NAMALWA (cell line): Measurements from ENCODE around the gene RXYLT1.
"Not testable (repeated sequence)": the region's sequence is repeated elsewhere in the genome, so short reads cannot be mapped to it uniquely, and the experiment has no call there.

Source experiments
- DNase-seq: peaks from one replicate; pipeline ENCODE4 v3.0.0-alpha.2; 2015; ENCODE audit warnings: low spot score

RXYLT1 gene

DNA sequence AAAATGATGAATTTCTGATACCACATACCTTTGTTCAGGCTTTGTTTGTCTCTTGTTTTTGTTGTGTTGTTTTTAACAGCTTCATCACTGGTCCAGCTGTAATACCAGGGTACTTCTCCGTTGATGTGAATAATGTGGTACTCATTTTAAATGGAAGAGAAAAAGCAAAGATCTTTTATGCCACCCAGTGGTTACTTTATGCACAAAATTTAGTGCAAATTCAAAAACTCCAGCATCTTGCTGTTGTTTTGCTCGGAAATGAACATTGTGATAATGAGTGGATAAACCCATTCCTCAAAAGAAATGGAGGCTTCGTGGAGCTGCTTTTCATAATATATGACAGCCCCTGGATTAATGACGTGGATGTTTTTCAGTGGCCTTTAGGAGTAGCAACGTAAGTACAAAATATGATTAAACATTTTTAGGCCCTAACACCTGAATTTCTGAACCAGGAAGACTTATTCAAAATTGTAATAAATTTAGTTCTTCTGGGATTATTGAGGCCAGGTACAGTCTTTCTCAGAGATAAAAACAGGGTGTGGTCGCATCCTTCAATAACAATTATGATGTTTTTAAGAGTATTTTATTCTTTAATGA is 22.4 kb downstream of the RXYLT1 start:
- peak; percentile 67 for DNase-seq

DNA sequence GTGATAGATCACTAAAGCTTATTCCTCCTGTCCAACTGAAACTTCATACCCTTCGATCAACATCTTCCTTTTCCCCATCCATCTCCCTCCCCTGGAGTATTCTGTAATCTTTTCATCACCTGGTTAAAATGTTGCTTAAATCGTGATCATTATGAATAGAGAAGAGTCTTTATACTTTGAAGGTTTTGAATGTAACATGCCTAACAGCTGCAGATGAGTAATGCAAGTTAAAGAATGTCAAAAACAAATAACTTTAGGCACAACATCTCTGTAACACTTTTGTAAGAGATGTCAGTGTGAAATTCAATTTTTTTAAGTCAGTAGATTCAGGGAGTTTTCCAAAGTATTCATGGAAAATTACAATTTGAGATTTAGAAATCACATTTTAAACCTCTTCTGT is 25.0 kb downstream of the RXYLT1 start:
- no peak for DNase-seq

DNA sequence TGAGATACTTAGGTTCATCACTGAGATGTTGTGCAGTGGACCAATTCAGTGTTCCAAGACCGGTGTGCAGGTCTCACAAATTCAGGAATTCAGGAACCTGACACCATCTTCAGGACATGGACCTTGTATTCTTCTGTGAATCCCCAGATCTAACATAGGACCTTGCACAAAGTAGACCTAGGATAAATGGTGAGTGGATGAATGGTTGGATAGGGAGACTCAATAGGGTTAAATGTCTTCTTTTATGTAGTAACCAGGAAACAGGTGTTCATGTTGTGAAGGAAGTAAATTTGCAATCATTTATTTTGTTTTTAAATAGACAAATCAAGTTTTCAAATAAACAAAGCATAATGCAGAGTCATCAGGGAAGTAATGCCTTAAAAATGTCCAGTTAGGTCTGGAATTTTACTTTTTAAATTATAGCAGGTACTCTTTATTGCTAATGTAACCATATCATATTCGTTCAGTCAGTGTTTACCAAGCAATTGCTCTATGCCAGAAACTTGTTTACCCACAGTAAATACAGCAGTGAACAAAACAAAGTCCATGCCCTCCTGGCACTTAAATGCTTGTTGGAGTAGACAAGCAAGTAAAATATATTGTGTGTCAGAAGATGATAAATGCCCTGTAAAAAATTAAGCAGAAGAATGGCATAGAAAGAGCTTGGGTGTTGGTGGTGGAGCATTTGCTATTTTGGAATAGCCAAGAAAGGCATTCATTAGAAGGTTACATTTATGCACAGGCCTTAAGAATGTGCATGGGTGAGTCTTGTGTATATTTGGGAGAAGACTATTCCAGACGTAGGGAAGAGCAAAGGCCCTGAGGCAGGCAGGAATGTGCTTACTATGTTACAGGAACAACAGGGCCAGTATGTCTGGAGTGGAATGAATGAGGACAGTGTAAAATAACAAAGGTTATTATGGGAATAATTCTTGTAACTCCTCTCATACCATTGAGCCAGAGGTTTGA is 26.3 kb downstream of the RXYLT1 start:
- no peak for DNase-seq

DNA sequence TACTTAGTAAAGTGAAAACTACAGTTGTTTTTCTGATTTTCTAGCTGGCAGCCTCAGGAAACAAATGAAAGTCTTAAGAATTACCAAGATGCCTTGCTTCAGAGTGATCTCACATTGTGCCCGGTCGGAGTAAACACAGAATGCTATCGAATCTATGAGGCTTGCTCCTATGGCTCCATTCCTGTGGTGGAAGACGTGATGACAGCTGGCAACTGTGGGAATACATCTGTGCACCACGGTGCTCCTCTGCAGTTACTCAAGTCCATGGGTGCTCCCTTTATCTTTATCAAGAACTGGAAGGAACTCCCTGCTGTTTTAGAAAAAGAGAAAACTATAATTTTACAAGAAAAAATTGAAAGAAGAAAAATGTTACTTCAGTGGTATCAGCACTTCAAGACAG is 28.9 kb downstream of the RXYLT1 start:
- no peak for DNase-seq

DNA sequence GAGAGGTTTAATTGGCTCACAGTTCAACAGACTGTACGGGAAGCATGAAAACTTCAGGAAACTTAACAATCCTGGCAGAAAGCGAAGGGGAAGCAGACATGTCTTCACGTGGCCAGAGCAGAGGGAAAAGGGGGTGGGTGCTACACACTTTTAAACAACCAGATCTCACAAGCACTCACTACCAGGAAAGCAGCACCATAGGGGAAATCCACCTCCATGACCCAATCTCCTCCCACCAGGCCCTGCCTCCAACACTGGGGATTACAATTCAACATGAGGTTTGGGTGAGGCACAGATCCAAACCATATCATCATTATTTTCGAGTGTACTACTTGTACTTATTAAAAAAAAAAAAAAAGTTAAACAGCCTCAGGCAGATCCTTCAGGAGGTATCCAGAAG is 29.9 kb downstream of the RXYLT1 start:
- no peak for DNase-seq

DNA sequence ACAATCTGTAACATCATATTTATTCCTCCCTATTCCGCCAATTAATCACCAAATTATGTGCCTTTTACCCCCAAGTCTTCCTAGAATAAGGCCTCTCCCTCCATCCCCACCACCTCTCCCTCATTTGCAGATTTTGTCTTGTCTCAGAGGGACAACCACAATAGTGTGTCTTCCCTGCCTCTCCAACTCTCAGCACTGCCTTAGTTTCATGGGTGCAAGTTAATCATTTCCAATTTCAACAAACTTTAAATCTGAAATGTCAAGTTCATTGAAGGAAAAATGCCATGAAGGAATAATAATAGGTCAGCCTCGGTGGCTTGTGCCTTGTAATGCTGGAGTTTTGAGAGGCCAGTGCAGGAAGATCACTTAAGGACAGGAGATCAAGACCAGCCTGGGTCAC is 31.6 kb downstream of the RXYLT1 start:
- DNase-seq = no peak

DNA sequence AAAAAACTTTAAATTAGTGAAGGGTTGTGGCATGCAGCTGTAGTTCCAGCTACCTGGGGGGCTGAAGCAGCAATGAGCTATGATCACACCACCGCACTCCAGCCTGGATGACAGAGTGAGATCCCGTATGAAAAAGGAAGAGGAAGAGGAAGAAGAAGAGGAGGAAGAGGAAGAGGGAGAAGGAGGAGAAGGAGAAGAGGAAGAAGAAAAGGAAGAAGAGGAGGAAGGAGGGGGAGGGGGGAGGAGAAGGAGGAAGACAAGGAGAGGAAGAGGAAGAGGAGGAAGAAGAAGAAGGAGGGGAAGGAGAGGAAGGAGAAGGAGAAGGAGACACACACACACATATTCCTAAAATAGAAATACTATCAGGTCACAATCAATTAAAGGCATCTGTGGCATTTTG is 32.0 kb downstream of the RXYLT1 start:
- DNase-seq = no peak

DNA sequence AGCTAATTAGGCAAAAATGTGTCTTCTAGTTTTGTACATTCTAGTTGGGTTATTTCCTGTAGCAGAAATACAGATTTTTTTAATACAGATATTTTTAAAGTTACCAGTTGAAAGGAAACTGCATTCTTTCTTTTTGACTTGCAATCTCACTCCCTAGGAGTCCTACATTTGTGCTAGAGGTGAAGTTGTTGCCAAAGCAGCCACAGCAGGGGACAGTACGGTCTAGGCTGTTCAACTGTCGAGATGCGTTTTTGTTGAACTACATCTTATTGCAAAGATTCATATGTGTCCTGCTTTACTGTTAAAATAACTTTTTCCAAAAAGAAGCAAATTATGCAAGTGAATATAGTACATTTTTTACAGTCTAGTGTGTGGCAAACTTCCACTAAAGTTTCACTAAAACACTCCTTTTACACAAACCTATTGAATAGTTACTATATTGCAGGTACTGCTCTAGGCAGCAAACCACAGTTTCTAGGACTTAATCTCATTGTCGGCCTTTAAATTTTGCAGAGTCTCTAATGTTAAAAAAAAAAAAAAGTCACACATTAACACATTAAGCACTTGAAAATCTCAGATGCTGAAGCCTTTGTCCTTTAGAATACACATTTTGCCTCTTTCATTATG is 34.5 kb downstream of the RXYLT1 start:
- no peak for DNase-seq

DNA sequence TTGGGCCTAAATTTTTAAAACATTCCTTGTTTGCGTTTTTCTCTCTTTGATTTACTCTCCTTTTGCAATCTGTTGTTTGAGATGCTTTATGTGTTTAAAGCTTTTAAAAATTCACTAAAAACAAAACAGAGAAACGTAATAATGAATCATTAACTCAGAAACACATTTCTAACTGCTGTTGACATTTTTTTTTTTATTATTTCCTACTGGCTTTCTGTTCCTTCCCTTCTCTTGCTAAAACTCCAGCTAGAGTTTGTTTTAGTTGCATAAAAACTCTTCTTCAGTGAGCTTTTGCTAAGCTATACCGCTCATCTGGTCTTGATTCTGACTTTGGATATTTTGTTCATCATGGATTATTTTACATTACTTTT is 35.8 kb downstream of the RXYLT1 start:
- DNase-seq = no peak

DNA sequence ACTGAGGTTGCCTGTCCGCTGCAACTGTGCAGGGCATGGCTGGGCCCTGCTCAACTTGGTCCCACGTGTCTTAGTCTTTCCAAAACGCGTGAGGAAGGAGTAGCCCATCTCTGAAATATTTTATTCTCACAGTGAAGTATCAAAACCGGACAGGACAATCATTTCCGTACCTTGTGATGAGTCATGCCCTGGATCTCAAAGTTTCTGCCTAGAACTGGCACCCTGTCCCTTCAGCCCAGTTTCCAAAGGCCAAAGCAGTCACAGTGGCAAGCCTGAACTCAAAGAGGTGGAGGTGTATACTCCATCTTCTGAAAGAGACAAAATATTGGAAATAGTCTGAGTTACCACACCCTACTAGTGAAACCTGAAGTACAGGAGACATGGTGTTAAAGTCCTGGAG is 36.3 kb downstream of the RXYLT1 start:
- DNase-seq = no peak

DNA sequence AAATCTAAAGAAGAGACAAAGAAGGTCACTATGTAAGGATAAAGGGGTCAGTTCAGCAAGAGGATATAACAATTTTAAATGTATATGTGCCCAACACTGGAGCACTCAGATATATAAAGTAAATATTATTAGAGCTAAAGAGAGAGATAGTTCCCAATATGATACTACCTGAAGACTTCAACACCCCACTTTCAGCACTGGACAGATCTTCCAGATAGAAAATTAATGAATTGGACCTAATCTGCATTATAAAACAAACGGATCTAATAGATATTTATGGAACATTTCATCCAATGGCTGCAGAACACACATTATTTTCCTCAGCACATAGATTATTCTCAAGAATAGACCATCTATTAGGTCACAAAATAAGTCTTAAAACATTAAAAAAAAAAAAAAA is 40.7 kb downstream of the RXYLT1 start:
- no peak for DNase-seq

DNA sequence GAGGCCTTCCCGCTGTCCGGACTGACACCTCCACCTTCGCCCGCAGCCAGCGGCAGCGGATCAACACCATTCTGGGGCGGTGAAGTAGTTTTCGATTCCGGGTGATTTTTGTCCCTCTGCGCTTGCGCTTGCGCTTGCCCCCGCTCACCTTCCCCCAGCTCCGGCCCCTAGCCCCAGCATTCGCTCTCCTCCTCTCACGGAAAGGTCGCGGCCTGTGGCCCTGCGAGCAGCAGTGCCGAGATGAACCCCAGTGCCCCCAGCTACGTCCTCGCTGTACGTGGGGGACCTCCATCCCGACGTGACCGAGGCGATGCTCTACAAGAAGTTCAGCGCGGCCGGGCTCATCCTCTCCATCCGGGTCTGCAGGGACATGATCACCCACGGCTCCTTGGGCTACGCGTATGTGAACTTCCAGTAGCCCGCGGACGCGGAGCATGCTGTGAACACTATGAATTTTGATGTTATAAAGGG is 42.1 kb downstream of the RXYLT1 start:
- DNase-seq = no peak

DNA sequence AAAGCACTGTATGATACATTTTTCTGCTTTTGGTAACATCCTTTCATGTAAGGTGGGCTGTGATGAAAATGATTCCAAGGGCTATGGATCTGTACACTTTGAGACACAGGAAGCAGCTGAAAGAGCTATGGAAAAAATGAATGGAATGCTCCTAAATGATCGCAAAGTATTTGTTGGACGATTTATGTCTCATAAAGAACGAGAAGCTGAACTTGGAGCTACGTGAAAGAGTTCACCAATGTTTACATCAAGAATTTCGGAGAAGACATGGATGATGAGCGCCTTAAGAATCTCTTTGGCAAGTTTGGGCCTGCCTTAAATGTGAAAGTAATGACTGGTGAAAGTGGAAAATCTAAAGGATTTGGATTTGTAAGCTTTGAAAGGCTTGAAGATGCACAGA is 42.6 kb downstream of the RXYLT1 start:
- no peak for DNase-seq

DNA sequence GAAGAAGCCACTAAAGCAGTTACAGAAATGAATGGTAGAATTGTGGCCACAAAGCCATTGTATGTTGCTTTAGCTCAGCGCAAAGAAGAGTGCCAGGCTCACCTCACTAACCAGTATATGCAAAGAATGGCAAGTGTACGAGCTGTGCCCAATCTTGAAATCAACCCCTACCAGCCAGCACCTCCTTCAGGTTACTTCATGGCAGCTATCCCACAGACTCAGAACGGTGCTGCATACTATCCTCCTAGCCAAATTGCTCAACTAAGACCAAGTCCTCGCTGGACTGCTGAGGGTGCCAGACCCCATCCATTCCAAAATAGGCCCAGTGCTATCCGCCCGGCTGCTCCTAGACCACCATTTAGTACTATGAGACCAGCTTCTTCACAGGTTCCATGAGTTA is 43.3 kb downstream of the RXYLT1 start:
- no peak for DNase-seq

DNA sequence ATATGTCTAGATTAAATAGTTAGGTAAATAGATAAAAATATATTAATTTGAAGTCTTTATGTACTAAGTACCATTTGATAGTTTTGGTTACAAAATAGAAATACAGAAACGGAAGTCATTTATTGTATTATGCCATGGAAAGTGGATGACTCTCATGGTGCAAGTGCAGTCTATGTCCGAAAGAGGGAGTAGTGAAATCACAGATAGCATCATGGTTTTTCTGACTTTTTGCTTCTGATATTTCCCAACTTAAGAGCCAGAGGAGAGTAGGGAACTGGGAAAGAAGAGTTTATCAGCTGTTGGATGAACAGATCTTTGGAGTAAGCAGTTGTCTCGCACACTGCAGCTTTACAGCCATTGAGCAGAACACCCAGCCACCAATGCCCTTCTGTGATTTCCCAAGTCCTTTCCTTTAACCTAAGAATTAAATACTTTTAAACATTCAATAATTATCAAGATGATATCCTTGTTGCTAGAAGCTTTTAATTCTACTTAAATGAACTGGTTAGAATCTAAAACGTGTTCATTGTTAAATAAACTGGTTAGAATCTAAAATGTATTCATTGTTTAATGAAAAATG is 46.4 kb downstream of the RXYLT1 start:
- peak; percentile 66 for DNase-seq

DNA sequence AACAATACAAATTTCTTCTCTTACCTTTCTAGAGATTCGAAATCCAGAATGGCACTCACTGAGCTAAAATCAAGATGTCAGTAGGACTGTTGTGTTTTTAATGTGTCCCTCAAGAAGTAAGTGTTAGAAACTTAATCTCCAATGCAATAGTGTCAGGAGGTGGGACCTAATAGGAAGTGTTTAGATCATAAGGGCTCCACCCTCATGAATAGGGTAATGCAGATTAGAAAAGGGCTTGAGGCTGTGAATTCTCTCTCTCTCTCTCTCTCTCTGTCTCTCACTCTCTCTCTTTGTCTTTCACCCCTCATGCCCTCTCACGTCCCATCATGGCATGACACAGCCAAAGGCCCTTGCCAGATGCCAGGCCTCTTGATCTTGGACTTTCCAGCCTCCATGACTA is 49.2 kb downstream of the RXYLT1 start:
- DNase-seq = no peak

DNA sequence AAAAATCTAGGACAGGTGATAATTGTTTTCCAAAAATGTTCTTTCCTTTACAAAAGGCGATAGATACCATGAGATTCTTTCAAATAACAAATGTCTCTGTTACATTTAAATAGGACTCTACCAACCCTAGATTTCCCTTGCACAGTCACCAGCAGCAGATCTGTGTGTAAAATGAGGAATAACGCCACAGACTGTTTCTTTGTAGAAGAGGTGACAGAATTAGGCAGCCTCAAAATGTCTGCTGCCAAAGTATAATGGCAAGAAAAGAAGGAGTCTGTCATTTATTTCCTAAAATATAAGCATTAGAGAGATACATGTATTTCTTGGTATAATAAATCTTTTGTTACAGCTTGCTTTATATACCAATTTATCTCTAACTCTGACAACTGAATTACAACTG is 56.3 kb downstream of the RXYLT1 start:
- DNase-seq = no peak

DNA sequence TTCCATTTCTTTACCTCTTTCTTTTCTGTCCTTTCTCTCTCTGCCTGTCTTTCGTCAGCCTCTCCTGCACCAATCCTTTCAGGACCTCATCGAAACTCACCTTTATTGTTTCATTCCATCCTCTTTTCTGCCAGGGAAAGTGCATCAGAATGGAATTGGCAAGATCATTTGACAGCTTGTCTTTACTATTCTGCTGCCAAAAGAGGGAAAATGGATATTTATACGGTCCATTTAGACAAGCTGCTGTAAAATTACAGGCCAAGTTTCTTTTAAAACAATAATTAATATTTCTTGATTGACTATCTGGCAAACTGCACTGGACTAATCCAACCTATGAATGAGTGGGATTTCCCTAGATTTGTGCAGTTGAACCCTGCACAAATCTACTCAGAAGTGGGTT is 57.2 kb downstream of the RXYLT1 start:
- DNase-seq = no peak

DNA sequence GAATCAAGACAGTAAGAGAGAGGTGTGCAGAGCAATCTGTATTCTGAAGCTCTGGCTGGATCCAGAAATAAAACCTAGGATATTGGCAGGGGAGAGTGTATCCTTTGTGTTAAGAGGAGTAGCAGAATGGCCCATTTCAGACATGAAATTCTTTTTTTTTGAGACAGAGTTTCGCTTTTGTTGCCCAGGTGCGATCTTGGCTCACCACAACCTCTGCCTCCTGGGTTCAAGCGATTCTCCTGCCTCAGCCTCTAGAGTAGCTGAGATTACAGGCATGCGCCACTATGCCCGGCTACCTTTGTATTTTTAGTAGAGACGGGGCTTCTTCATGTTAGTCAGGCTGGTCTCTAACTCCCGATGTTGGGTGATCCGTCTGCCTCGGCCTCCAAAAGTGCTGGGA is 58.7 kb downstream of the RXYLT1 start:
- no peak for DNase-seq

DNA sequence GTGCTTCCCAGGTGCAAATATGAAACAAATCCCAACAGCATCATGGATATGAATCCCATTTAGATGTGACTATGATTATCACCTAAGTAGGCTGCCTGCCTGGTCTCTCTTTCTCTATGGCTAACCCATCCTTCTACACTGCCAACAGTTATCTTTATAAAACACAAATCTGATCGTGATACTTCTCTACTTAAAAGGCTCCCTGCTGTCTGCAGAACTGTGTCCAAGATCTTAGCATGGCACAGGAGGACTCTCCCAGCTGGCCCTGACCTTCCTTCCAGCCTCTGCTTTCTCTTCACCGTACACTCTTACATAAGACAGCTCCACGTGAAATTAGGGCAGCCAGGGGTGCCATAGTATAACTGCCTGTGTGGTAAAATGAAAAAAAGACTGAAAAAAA is 61.3 kb downstream of the RXYLT1 start:
- DNase-seq = no peak

DNA sequence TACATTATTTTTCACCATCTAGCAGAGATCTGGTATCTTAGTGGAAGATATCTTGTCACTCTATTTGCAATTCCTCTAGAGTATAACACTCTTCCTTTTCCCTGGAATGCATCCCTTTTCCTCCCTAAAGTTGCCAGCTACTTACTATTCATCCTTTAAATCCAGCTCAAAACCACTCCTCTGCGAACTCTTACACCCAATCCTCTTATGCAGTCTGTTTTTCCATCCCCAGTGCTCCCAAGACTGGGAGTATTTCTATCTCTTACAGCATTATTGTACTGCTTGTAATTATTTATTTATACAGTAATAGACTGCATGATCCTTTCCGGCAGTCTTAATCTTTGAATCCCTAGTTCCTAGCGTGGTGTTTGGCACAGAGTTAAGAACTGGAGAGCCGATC is 61.9 kb downstream of the RXYLT1 start:
- no peak for DNase-seq

DNA sequence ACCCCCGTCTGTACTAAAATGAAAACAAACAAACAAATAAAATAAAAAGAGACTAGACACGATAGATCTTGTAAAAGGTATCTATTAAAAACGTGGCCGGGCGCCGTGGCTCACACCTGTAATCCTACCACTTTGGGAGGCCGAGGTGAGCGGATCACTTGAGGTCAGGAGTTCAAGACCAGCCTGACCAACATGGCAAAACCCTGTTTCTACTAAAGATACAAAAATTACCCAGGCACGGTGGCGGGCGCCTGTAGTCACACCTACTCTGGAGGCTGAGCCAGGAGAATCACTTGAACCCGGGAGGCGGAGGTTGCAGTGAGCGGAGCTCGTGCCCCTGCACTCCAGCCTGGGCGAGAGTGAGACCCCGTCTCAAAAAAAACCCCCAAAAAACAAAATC is 63.0 kb downstream of the RXYLT1 start:
- not testable (repeated sequence) for DNase-seq

DNA sequence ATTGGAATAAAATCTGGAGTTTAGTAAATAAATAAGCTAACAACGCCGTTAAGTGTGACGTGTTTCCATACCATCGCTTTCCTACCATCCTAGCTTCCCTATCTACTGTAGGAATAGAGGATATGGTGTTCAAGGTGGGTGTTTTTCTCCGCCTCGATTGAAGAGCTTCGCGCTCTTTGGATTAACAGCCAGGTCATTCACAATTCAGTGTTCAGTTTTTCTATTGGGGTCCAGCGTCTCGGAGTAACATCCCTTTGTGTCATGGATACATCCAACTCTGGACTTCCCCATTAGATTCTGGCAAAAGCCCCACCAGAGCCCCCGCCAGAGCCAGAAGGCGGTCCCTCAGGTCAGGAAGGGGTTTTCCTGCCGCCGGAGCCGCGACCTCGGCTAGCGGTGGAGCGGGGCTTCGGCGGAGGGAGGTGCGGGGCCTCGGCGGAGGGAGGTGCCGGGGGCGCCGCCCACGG is 63.6 kb downstream of the RXYLT1 start:
- DNase-seq = no peak
